ENCODE results near the gene GRAMD4.

DNA sequence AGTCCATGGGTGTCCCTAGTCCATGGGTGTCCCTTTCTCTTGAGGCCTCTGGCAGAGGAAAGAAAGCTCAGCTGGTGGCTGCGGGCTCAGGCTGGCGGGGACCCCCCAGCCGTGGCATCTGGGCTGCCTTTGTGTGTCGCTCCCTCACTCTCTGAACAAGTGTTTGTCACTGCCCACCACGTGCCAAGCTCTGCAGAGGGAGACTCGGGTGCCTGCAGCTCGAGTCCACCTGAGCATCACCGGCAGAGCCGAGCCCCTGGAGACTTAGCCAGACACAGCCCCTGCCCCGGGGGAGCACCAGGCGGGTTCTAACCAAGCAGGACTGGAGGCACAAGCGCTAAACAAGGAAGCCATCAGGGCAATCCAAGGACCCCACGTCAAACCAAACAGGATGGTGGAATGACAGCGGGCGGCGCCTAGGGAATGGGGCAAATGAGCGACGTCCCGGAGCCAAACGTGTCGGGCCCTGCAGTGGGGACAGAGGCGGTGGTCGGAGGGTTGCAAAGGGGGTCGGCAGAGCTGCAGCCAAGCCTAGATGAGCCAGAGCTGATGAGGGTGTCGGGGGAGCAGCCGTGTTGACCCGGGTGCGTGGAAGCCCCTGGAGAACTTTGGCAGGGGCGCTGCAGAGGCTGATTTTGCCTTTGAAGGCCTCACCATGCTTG lies 2.1 kb upstream of the GRAMD4 start:
- no peak for TF ChIP-seq EZH2phosphoT487 (IDR thresholded peaks at IDR 0.05; ENCODE audit: borderline replicate concordance, low read depth, low read length)
- TF ChIP-seq, protein P1, sequence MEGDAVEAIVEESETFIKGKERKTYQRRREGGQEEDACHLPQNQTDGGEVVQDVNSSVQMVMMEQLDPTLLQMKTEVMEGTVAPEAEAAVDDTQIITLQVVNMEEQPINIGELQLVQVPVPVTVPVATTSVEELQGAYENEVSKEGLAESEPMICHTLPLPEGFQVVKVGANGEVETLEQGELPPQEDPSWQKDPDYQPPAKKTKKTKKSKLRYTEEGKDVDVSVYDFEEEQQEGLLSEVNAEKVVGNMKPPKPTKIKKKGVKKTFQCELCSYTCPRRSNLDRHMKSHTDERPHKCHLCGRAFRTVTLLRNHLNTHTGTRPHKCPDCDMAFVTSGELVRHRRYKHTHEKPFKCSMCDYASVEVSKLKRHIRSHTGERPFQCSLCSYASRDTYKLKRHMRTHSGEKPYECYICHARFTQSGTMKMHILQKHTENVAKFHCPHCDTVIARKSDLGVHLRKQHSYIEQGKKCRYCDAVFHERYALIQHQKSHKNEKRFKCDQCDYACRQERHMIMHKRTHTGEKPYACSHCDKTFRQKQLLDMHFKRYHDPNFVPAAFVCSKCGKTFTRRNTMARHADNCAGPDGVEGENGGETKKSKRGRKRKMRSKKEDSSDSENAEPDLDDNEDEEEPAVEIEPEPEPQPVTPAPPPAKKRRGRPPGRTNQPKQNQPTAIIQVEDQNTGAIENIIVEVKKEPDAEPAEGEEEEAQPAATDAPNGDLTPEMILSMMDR (conservative IDR thresholded peaks at IDR 0.05; ENCODE audit: low read length) = no peak
